Glutamatergic neuron (in vitro differentiated cells): ENCODE measurements around the gene PATE2. TPM values are rescaled to one million over a fixed set of nuclear protein-coding genes. Genes with fewer than 3 reads are reported as not detected.

Experiments used
- DNase-seq: peaks from one replicate; pipeline ENCODE4 v3.0.0; 2022
- H3K27ac Mint-ChIP-seq: one replicate; pipeline ENCODE4 v1.8.0; 2020; ENCODE audit warnings: mild to moderate bottlenecking, mixed read lengths, inconsistent platforms; ENCODE audit not compliant: unreplicated experiment
- H3K27me3 Mint-ChIP-seq: one replicate; pipeline ENCODE4 v1.8.0; 2020; ENCODE audit warnings: mild to moderate bottlenecking, moderate library complexity, mixed read lengths, inconsistent platforms; ENCODE audit not compliant: unreplicated experiment
- H3K36me3 Mint-ChIP-seq: one replicate; pipeline ENCODE4 v1.8.0; 2020; ENCODE audit warnings: mild to moderate bottlenecking, mixed read lengths, inconsistent platforms; ENCODE audit not compliant: unreplicated experiment
- H3K4me1 Mint-ChIP-seq: one replicate; pipeline ENCODE4 v1.8.0; 2020; ENCODE audit warnings: mild to moderate bottlenecking, low read depth, mixed read lengths, inconsistent platforms; ENCODE audit not compliant: unreplicated experiment
- H3K4me3 Mint-ChIP-seq: one replicate; pipeline ENCODE4 v1.8.0; 2020; ENCODE audit warnings: mild to moderate bottlenecking, mixed read lengths, inconsistent platforms; ENCODE audit not compliant: unreplicated experiment
- H3K9me3 Mint-ChIP-seq: one replicate; pipeline ENCODE4 v1.8.0; 2020; ENCODE audit warnings: mild to moderate bottlenecking, moderate library complexity, mixed read lengths, inconsistent platforms; ENCODE audit not compliant: unreplicated experiment
- total RNA-seq: library from RNA; stranded (reverse); fragmentation: NEBNext Ultra II Directional; extraction: Animal tissue kit (Norgen Biotek cat#: 25700); gene quantifications from one replicate; pipeline ENCODE4 v1.2.1, GENCODE V29; 2021; ENCODE audit not compliant: unreplicated experiment
- TF ChIP-seq, protein P1 (sequence below): fragments of 200-600 bp; sonication (generic); IDR thresholded peaks from one replicate; pipeline ENCODE4 v1.5.0; 2021; ENCODE audit not compliant: partially characterized antibody, unreplicated experiment

The PATE2 gene
- total RNA-seq, 1 donor from 2014 or later, result not detected

DNA sequence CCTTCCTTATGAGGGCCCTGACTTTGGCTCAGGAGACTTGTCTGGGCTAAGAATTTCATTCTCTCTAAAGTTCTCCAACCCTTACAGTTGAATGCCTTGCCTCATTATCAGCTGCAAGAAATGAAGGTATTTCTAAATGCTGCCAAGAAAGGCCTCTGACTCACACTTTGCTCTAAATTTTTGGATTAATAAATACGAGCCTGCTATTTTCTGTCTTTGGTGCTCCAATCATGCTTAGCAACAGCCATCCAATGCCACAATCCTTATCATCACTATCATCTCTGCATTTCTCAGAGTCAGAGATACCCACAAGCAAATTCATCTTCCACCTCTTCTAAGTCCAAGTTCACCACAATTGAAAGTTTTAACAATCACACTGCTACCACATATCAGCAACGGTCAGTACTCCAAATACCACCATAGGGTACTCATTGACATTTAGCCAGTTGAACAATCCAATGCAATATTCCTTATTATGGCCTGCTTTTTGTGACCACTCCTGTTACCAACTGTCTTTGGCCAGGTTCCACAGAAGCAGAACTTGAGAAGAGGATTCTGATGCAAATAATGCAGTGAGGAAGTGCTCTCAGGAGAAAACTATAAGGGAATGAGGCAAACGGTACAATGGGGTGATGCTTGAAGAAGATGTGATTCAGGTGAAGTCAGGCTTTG lies 5.7 kb downstream of the PATE2 start:
- no peak overlapping the region for H3K27ac Mint-ChIP-seq
- TF ChIP-seq, protein P1, sequence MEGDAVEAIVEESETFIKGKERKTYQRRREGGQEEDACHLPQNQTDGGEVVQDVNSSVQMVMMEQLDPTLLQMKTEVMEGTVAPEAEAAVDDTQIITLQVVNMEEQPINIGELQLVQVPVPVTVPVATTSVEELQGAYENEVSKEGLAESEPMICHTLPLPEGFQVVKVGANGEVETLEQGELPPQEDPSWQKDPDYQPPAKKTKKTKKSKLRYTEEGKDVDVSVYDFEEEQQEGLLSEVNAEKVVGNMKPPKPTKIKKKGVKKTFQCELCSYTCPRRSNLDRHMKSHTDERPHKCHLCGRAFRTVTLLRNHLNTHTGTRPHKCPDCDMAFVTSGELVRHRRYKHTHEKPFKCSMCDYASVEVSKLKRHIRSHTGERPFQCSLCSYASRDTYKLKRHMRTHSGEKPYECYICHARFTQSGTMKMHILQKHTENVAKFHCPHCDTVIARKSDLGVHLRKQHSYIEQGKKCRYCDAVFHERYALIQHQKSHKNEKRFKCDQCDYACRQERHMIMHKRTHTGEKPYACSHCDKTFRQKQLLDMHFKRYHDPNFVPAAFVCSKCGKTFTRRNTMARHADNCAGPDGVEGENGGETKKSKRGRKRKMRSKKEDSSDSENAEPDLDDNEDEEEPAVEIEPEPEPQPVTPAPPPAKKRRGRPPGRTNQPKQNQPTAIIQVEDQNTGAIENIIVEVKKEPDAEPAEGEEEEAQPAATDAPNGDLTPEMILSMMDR, result no peak
- H3K4me1 Mint-ChIP-seq, result no peaks in the 10 kb centered on the region
- H3K9me3 Mint-ChIP-seq, result no peaks in the 10 kb centered on the region
- DNase-seq, result no peak
- peaks cover 2% of the 10 kb centered on the region for H3K27me3 Mint-ChIP-seq
- H3K4me3 Mint-ChIP-seq, result no peak overlapping the region
- H3K36me3 Mint-ChIP-seq, result no peaks in the 10 kb centered on the region

DNA sequence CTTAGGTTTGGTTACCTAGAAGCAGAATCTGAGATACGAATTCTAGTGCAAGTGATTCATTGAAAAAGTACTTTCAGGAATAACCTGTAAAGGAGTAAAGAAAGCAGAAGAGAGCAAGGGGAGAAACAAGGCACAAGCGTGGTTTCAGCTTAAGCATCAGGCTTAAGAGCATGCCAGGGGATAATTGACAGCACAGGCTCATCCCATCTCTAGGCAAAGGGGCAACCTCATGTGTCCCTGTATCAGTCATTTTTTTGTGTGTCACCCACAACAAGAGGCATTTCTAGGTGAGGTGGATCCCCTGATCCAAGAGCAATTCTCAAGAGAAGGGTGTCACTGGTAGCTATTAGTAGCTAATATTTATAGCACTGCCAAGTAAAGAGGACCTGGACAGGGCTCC lies 8.0 kb downstream of the PATE2 start:
- Mint-ChIP-seq H3K27ac (no peak overlapping the region), H3K9me3 (no peaks in the 10 kb centered on the region), H3K4me1 (no peaks in the 10 kb centered on the region), H3K4me3 (no peak overlapping the region), H3K36me3 (no peaks in the 10 kb centered on the region), H3K27me3 (no peaks in the 10 kb centered on the region)
- no peak for DNase-seq
- TF ChIP-seq, protein P1, result no peak

DNA sequence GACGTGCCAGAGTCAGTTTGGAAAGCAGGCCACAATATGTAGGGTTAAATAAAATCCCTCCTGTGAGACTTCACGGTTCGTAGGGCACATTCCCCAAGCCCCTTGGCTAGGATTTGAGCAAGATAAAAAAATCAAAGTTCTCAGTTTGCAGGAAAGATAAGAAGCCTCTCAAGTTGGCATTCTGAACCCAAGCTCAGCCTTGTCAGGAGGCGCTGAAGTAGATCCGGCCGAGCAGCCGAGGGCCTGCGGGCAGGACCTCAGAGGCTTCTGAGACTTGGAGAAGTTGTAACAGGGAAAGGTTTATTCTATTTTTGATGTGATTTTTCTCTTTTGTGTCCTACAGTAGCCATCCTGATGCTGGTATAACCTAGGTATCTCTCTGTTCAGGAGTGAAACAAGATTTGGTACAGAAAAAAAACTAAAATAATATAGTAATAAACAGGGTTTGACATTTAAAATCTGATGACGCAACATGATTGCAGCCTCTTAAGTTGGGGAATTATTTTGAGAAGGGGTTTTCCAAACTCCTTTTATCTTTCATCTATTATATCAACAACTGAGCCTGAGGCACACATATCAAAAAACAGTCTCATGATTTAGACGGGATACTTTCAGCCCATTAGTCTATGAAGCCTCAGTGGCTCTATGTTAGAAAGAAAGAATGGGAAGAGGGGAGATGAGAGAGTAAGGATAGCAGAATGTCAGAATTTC lies 10.1 kb downstream of the PATE2 start:
- Mint-ChIP-seq H3K9me3 (no peaks in the 10 kb centered on the region), H3K4me1 (no peaks in the 10 kb centered on the region), H3K36me3 (no peaks in the 10 kb centered on the region), H3K4me3 (no peak overlapping the region), H3K27ac (no peak overlapping the region), H3K27me3 (no peaks in the 10 kb centered on the region)
- TF ChIP-seq, protein P1, result no peak
- no peak for DNase-seq

DNA sequence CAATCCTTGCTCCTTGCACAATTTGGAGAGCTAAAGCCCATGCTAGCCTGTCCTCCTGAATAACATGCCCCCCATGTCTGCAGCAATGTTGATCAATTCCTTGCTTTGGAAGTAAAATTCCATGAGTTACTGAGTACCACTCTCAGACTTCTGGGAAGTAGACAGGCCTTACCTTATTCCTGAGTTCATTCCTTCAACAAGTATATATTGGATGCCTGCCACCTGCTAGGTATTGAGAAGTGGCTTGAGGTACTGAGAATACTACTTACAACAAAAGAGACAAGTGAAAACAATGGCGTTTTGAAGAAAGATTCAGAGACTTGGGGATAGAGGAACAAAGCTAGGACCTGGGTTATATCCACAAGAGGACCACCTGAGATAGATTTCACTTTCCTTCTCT lies 12.4 kb downstream of the PATE2 start:
- DNase-seq, result no peak
- no peak overlapping the region for H3K4me3 Mint-ChIP-seq
- no peaks in the 10 kb centered on the region for H3K4me1 Mint-ChIP-seq
- TF ChIP-seq, protein P1, result no peak
- H3K27me3 Mint-ChIP-seq, result no peaks in the 10 kb centered on the region
- no peaks in the 10 kb centered on the region for H3K9me3 Mint-ChIP-seq
- H3K36me3 Mint-ChIP-seq, result no peaks in the 10 kb centered on the region
- no peak overlapping the region for H3K27ac Mint-ChIP-seq

DNA sequence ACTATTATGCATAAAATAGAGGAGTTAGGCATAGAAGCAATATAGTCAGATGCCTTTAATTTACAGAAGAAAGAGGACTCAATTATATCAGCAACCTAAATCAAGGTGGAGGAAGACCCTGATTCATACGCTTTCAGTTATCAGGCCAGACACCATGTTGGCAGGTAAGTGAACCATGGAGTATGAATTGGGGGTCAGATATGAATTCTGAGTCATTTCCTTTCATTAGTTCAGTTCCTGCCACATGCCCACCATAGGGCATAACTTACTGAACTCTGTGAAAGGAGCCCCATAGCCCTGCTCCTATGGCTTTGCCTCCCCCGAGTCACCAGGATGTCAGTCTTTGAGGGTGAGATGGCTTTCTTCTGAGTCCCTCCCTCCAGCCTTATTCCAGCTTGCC lies 15.1 kb downstream of the PATE2 start:
- TF ChIP-seq, protein P1, result no peak
- no peak for DNase-seq
- no peaks in the 10 kb centered on the region for H3K9me3 Mint-ChIP-seq
- no peak overlapping the region for H3K27ac Mint-ChIP-seq
- peaks cover 5% of the 10 kb centered on the region for H3K27me3 Mint-ChIP-seq
- peaks cover 4% of the 10 kb centered on the region for H3K36me3 Mint-ChIP-seq
- no peak overlapping the region for H3K4me3 Mint-ChIP-seq
- H3K4me1 Mint-ChIP-seq, result no peaks in the 10 kb centered on the region
